ENCODE measurements around the gene SLC6A7.

GRCh38 chr5:150155258-150156026 lies 34.4 kb upstream of the SLC6A7 start, which contains the start of gene PDGFRB:
- TF ChIP-seq ZNF174 (tag by site-specific recombination; IDR thresholded peaks at IDR 0.05) (no peak), KLF16 (tag by site-specific recombination; IDR thresholded peaks at IDR 0.05) (no peak)

Data from HEK293 (cell line).